Mononuclear cell (primary cell): Measurements from ENCODE around the gene KICS2. TPM values are rescaled to one million over a fixed set of nuclear protein-coding genes. Genes with fewer than 3 reads are reported as not detected.

ENCODE experiments used
- total RNA-seq: library from RNA; depleted of rRNA; stranded (reverse); fragments of >200 nt; gene quantifications from one replicate; pipeline ENCODE4 v1.2.3, GENCODE V29; 2012

KICS2 gene
- total RNA-seq, 1 donor, result 22.1 TPM

Other genes starting within 250 kb of the KICS2 start
- gene C12orf56, start 168.5 kb upstream of the KICS2 start, total RNA-seq, result 0.73 TPM
- gene XPOT, start 182.1 kb upstream of the KICS2 start, total RNA-seq, result 44.6 TPM
- 48.5 TPM for gene TBK1, start 229.8 kb upstream of the KICS2 start, total RNA-seq